GM19324 (cell line): Measurements from ENCODE around the gene PIH1D1.

Experiments used
- ATAC-seq: cut with Tn5 transposase; IDR thresholded peaks from one replicate; pipeline ENCODE4 v1.9.1; 2021; ENCODE audit warnings: mild to moderate bottlenecking, moderate library complexity; ENCODE audit not compliant: unreplicated experiment, low FRiP score

The PIH1D1 gene

GRCh38 chr19:49398001-49398615 lies 53.5 kb downstream of the PIH1D1 start:
- ATAC-seq: no peak

GRCh38 chr19:49396738-49397505 lies 54.7 kb downstream of the PIH1D1 start:
- ATAC-seq: no peak
